22Rv1 (cell line): ENCODE results near the gene A2M.

Experiments used
- H3K27ac ChIP-seq: fragments of 450-650 bp; 2 replicates; pipeline ENCODE4 v1.5.1; 2017
- ZFX ChIP-seq: fragments of 450-650 bp; IDR thresholded peaks from 2 replicates; pipeline ENCODE4 v1.6.1; 2017; ENCODE audit warnings: antibody characterized with exemption, borderline replicate concordance
- TF ChIP-seq, protein P1 (sequence below): fragments of 450-650 bp; IDR thresholded peaks from 2 replicates; pipeline ENCODE4 v1.5.1; 2017; ENCODE audit warnings: mild to moderate bottlenecking

The A2M gene

GRCh38 chr12:9120487-9121184 lies 4.9 kb upstream of the A2M start:
- TF ChIP-seq, protein P1, sequence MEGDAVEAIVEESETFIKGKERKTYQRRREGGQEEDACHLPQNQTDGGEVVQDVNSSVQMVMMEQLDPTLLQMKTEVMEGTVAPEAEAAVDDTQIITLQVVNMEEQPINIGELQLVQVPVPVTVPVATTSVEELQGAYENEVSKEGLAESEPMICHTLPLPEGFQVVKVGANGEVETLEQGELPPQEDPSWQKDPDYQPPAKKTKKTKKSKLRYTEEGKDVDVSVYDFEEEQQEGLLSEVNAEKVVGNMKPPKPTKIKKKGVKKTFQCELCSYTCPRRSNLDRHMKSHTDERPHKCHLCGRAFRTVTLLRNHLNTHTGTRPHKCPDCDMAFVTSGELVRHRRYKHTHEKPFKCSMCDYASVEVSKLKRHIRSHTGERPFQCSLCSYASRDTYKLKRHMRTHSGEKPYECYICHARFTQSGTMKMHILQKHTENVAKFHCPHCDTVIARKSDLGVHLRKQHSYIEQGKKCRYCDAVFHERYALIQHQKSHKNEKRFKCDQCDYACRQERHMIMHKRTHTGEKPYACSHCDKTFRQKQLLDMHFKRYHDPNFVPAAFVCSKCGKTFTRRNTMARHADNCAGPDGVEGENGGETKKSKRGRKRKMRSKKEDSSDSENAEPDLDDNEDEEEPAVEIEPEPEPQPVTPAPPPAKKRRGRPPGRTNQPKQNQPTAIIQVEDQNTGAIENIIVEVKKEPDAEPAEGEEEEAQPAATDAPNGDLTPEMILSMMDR = no peak
- TF ChIP-seq ZFX = no peak
- H3K27ac ChIP-seq = peak overlapping the region; percentile 93

DNA sequence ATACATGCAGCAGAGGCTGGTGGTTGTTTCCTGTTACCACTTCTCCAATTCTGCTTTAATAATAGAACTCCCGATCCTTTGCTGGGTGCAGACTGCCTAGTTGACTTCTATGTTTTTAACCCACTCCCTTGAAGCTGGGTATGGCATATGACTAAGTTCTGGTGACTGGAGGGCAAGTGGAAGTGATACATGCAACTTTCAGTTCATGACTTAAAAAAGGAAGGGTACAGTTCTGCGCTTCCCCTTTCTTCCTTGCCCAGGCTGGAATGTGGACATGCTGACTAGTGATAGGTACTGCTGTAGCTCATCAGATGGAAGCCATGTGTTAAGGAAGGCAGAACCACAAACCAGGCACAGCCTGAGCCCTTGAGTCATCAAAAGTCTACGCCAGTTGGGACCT lies 2.4 kb upstream of the A2M start:
- TF ChIP-seq, protein P1 = no peak
- no peak for TF ChIP-seq ZFX
- H3K27ac ChIP-seq = peak overlapping the region; percentile 1; the same call in 1 of the 2 replicates

DNA sequence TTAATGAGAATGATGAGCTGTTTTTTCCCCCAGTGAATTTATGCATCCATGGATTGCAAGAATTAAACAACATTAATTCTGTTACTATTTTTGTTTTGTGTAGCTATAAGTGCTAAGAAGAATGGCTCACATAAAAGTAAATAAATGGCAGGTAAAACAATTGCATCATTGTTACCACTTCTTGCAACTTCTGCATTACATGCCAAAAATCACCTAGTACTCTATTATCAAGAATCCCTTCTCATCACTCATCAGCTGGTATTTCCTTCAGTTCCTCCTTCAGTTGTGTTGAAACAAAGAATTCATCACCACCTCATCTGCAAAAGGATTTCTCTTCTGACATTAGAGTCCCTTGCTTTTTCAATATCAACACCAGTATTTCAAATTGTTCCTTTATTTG lies 773 bp downstream of the A2M start:
- peak overlapping the region; percentile 24 for H3K27ac ChIP-seq

GRCh38 chr12:9113987-9114309 lies 1.8 kb downstream of the A2M start:
- TF ChIP-seq, protein P1 = no peak
- TF ChIP-seq ZFX = no peak
- peak overlapping the region; percentile 13; the same call in 1 of the 2 replicates for H3K27ac ChIP-seq

More for the DNA sequence above, 773 bp downstream of the A2M start:
- no peak for TF ChIP-seq ZFX
- TF ChIP-seq, protein P1 = no peak

- H3K27ac ChIP-seq = peak overlapping the region; percentile 13; the same call in 1 of the 2 replicates
- TF ChIP-seq, protein P1 = no peak
Observed at GRCh38 chr12:9113296-9113986, 2.3 kb downstream of the A2M start.

- TF ChIP-seq ZFX = no peak
- TF ChIP-seq, protein P1 = no peak
Observed at GRCh38 chr12:9112076-9112853, 3.5 kb downstream of the A2M start.

DNA sequence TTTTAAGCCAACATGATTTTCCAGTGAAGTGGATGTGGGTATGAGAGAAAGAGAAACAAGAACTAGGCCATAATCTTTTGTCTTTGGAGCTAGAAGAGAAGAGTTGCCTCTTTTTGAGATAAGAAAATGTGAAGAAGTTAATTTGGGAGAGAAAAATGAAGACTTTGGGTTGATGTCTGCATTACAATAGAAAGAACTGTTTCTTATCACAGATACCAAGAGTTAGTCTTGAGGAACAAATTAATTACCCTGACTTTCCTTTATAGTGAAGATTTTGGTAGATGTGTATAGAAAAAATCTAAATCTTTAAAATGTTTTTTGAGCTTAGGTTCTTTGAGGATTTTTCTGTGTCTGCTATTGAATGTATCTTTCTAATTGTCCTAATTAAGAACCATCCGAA lies 4.2 kb downstream of the A2M start:
- no peak overlapping the region for H3K27ac ChIP-seq
- TF ChIP-seq, protein P1 = no peak
- TF ChIP-seq ZFX = no peak

More at GRCh38 chr12:9112076-9112853, 3.5 kb downstream of the A2M start:
- H3K27ac ChIP-seq = no peak overlapping the region
